ENCODE data around the gene CBLL2. TPM values are rescaled to one million over a fixed set of nuclear protein-coding genes. Genes with fewer than 3 reads are reported as not detected.

Gene CBLL2
- total RNA-seq, 4 donors from 2014 or later: 0.34 to 1.8 TPM; not detected in 2

DNA sequence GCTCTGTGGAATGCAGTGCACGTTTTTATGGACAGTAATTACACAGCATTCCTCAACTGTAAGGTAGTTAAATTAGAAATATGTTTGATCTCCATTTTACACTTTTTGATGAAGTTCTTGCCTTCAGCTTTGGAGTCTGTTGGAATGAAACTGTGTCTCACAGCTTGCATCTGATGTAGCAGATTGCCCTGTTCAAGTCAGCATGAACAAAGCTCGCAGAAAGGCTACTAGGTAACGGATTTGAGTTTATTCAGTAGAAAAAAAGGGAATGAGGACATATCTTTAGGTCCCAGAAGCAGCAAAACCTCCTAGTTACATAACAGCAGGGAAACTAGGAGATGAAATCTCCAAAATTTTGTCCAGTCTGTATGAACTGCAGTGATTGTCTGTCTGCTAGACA is 24.3 kb upstream of the CBLL2 start:
- Histone ChIP-seq H3K9me3 (no peaks in the 10 kb centered on the region), H3K4me1 (no peaks in the 10 kb centered on the region), H3K27me3 (no peaks in the 10 kb centered on the region), H3K36me3 (no peaks in the 10 kb centered on the region), H3K4me3 (replicated peaks in 1 of 3) (no peak overlapping the region), H3K27ac (no peak overlapping the region)
- intact Hi-C loops (cut with DNase I): no loop called here
- no peak for TF ChIP-seq POLR2A (IDR thresholded peaks at IDR 0.05)
- TF ChIP-seq, protein P1, sequence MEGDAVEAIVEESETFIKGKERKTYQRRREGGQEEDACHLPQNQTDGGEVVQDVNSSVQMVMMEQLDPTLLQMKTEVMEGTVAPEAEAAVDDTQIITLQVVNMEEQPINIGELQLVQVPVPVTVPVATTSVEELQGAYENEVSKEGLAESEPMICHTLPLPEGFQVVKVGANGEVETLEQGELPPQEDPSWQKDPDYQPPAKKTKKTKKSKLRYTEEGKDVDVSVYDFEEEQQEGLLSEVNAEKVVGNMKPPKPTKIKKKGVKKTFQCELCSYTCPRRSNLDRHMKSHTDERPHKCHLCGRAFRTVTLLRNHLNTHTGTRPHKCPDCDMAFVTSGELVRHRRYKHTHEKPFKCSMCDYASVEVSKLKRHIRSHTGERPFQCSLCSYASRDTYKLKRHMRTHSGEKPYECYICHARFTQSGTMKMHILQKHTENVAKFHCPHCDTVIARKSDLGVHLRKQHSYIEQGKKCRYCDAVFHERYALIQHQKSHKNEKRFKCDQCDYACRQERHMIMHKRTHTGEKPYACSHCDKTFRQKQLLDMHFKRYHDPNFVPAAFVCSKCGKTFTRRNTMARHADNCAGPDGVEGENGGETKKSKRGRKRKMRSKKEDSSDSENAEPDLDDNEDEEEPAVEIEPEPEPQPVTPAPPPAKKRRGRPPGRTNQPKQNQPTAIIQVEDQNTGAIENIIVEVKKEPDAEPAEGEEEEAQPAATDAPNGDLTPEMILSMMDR (IDR thresholded peaks at IDR 0.05): no peak
- DNase-seq: no peak
- 72 to 80% methylated on average over 3 of the region's 3 CpGs for WGBS, 2 donors

DNA sequence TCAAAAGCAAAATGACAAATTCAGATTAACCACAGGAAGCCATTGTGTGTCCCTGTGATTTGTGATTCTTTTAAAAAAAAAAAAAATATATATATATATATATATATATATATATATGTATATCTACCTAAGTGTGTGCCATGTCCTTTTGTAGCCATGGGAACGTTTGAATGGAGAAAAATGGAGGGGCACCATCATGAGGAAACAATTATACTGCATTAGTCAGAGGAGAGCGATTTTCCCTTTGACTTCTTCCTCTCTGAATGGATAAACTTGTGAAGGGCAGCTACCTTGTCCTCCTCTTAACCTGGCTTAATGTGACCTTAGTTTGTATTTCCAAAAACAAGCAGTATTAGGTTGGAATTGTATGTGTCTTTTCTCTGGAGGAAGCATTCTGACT is 23.3 kb upstream of the CBLL2 start:
- 57 to 75% methylated on average over 2 of the region's 2 CpGs for WGBS, 2 donors
- intact Hi-C loops (cut with DNase I): no loop called here
- no peak for DNase-seq
- H3K27me3 ChIP-seq: no peaks in the 10 kb centered on the region
- H3K36me3 ChIP-seq: no peaks in the 10 kb centered on the region
- H3K4me1 ChIP-seq: no peaks in the 10 kb centered on the region
- H3K9me3 ChIP-seq: no peaks in the 10 kb centered on the region
- no peak overlapping the region for H3K27ac ChIP-seq
- no peak for TF ChIP-seq POLR2A (IDR thresholded peaks at IDR 0.05)
- TF ChIP-seq, protein P1 (IDR thresholded peaks at IDR 0.05): no peak
- H3K4me3 ChIP-seq (replicated peaks in 1 of 3): no peak overlapping the region

DNA sequence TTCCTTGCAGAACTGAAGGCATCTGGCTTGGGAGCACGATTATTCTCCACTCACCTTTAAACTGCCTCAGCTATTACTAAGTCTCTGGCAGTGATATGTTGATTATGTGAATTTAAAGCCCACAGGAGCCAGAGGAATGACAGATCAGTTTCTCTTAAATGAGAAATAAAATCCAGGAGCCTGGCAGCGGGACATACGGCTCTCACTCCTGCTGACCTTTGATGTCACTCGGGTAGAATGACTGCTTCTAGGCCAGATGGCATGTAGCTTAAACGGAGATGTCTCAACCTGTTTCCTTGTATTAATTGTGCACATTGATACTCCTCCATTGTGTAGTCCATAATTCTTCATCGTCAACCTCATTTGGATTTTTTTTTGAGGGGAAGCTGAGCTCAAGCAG is 4.0 kb upstream of the CBLL2 start:
- intact Hi-C loops (cut with DNase I): no loop called here
- no peak overlapping the region for H3K27ac ChIP-seq
- WGBS, 2 donors: 83 to 88% methylated on average over 5 to 6 of the region's 6 CpGs
- TF ChIP-seq POLR2A (IDR thresholded peaks at IDR 0.05): no peak
- TF ChIP-seq, protein P1 (IDR thresholded peaks at IDR 0.05): no peak
- no peaks in the 10 kb centered on the region for H3K36me3 ChIP-seq
- no peaks in the 10 kb centered on the region for H3K4me1 ChIP-seq
- H3K27me3 ChIP-seq: no peaks in the 10 kb centered on the region
- H3K4me3 ChIP-seq (replicated peaks in 1 of 3): no peak overlapping the region
- H3K9me3 ChIP-seq: no peaks in the 10 kb centered on the region
- DNase-seq: no peak

DNA sequence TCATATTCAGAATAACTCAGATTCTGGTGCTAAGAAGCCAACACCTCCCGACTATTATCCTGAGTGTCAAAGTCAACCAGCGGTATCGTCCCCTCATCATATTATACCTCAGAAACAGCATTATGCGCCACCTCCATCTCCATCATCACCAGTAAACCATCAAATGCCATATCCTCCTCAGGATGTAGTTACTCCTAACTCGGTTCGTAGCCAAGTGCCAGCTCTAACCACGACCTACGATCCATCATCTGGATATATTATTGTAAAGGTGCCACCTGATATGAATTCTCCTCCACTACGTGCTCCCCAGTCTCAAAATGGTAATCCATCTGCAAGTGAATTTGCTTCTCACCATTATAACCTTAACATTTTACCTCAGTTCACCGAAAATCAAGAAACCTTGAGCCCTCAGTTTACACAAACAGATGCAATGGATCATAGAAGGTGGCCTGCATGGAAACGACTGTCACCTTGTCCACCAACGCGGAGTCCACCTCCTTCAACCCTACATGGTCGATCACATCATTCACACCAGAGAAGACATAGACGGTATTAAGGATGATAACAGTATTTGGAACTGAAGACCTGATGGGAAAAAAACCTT is 1.1 kb downstream of the CBLL2 start:
- intact Hi-C loops (cut with DNase I): no loop called here
- Histone ChIP-seq H3K27me3 (no peaks in the 10 kb centered on the region), H3K4me1 (no peaks in the 10 kb centered on the region), H3K4me3 (replicated peaks in 1 of 3) (no peak overlapping the region), H3K36me3 (no peaks in the 10 kb centered on the region), H3K27ac (no peak overlapping the region), H3K9me3 (no peaks in the 10 kb centered on the region)
- TF ChIP-seq, protein P1 (IDR thresholded peaks at IDR 0.05): no peak
- no peak for TF ChIP-seq POLR2A (IDR thresholded peaks at IDR 0.05)
- WGBS, 2 donors: 98% methylated on average over 15 of the region's 15 CpGs
- no peak for DNase-seq

DNA sequence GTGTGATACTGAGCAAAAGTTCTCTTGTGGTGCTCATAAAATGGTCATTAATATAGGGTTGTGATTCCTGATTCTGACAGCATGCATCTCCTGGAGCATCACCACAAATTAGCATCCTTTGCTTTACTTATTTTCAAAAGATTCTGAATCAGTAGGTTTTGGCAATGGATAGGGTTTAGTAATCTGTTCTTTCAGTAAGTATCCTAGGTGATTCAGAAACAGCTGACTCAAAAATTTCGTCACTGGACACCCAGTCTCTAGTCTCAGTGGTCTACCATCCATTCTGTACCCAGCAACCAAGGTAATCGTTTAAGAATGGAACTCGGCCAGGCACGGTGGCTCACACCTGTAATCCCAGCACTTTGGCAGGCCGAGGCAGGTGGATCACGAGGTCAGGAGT is 4.1 kb downstream of the CBLL2 start:
- TF ChIP-seq, protein P1 (IDR thresholded peaks at IDR 0.05): no peak
- no peak for TF ChIP-seq POLR2A (IDR thresholded peaks at IDR 0.05)
- no peaks in the 10 kb centered on the region for H3K4me1 ChIP-seq
- H3K27me3 ChIP-seq: no peaks in the 10 kb centered on the region
- intact Hi-C loops (cut with DNase I): no loop called here
- no peak for DNase-seq
- no peaks in the 10 kb centered on the region for H3K9me3 ChIP-seq
- no peak overlapping the region for H3K27ac ChIP-seq
- no peaks in the 10 kb centered on the region for H3K36me3 ChIP-seq
- 87 to 97% methylated on average over 6 of the region's 6 CpGs for WGBS, 2 donors
- no peak overlapping the region for H3K4me3 ChIP-seq (replicated peaks in 1 of 3)
